HepG2 (cell line): ENCODE results near the gene TDRD9. TPM values are rescaled to one million over a fixed set of nuclear protein-coding genes. Genes with fewer than 3 reads are reported as not detected.

Source experiments
- ATAC-seq: fragments of 200-7000 bp; cut with Tn5 transposase; 3 replicates; pipeline ENCODE4 v1.9.1; 2020; ENCODE audit warnings: mild to moderate bottlenecking, moderate library complexity
- BruUV-seq: library from RNA; stranded (reverse); fragments of 400-500 nt; replicated peaks from 2 replicates; lab custom pipeline; 2021; lab: Mats Ljungman, UMichigan
- CTCF ChIA-PET: fragments of 300-600 bp; formaldehyde crosslinking; extraction: SDS; loops from one replicate; lab custom pipeline; 2021; ENCODE audit warnings: low total read pairs, inconsistent platforms, low intra/inter-chr PET ratio; lab: Yijun Ruan, JAX
- POLR2A ChIA-PET: fragments of 350-600 bp; sonication (Branson Sonifier 250); formaldehyde crosslinking; loops from one replicate; lab custom pipeline; 2020; ENCODE audit warnings: antibody characterized with exemption, inconsistent platforms; lab: Yijun Ruan, JAX
- DNase-seq: peaks from one replicate; pipeline ENCODE4 v3.0.0-alpha.2; 2015; ENCODE audit warnings: low spot score
- FAIRE-seq: peaks from 3 replicates; lab custom pipeline; 2011; peaks lifted over from hg19 to GRCh38; lab: Jason Lieb, UNC
- H2AFZ ChIP-seq: one replicate; pipeline ENCODE4 v1.6.1; 2011; ENCODE audit warnings: low read length, inconsistent platforms
- H3K27ac ChIP-seq: fragments of 300-600 bp; 3 replicates; pipeline ENCODE4 v1.8.0; 2011; ENCODE audit warnings: mixed run types, mild to moderate bottlenecking, mixed read lengths, low read length, inconsistent platforms; ENCODE audit not compliant: insufficient read depth; ENCODE audit errors: extremely low read length
- H3K27me3 ChIP-seq, 2 experiments: fragments of 200-600 bp in 1 of 2; 2 replicates in 1 of 2; 3 replicates in 1 of 2; pipeline versions ENCODE4 v1.6.0 to v1.8.0; 2011; ENCODE audit warnings: low read length in 2 of 2, mild to moderate bottlenecking in 2 of 2, moderate library complexity in 2 of 2, inconsistent platforms in 1 of 2; ENCODE audit not compliant: insufficient read depth in 2 of 2, control insufficient read depth in 1 of 2
- H3K36me3 ChIP-seq, 2 experiments: fragments of 200-600 bp in 1 of 2; replicated peaks in 1 of 2; 2 replicates in 1 of 2; 3 replicates in 1 of 2; pipeline versions ENCODE4 v1.5.1 to v1.8.0; 2011; ENCODE audit warnings: low read length in 2 of 2, inconsistent platforms in 1 of 2; ENCODE audit not compliant: insufficient read depth in 2 of 2, control insufficient read depth in 1 of 2
- H3K4me1 ChIP-seq: 2 replicates; pipeline ENCODE4 v1.5.1; 2012; ENCODE audit warnings: low read length, inconsistent platforms; ENCODE audit not compliant: insufficient read depth
- H3K4me2 ChIP-seq: 2 replicates; pipeline ENCODE4 v1.6.0; 2011; ENCODE audit warnings: low read depth, low read length, inconsistent platforms
- H3K4me3 ChIP-seq, 3 experiments: fragments of 200-600 bp in 1 of 3; sonication (generic), shearing (Covaris generic) in 1 of 3; replicated peaks in 1 of 3; 2 replicates each; pipeline ENCODE4 v1.5.1; 2011 to 2016; ENCODE audit warnings: low read length in 3 of 3, inconsistent platforms in 2 of 3, low read depth in 2 of 3, mild to moderate bottlenecking in 2 of 3, control low read depth in 1 of 3, mixed read lengths in 1 of 3; ENCODE audit not compliant: insufficient read depth in 1 of 3
- H3K79me2 ChIP-seq: one replicate; pipeline ENCODE4 v1.6.1; 2011; ENCODE audit warnings: low read length, inconsistent platforms; ENCODE audit not compliant: insufficient read depth
- H3K9ac ChIP-seq: 2 replicates; pipeline ENCODE4 v1.6.0; 2011; ENCODE audit warnings: mild to moderate bottlenecking, low read depth, low read length, inconsistent platforms; ENCODE audit not compliant: insufficient read depth
- H3K9me3 ChIP-seq: 2 replicates; pipeline ENCODE4 v1.5.1; 2012; ENCODE audit warnings: mild to moderate bottlenecking, low read length
- H4K20me1 ChIP-seq: 2 replicates; pipeline ENCODE4 v1.6.0; 2011; ENCODE audit warnings: inconsistent platforms, mild to moderate bottlenecking, low read length, moderate library complexity; ENCODE audit not compliant: insufficient read depth
- ARID4A ChIP-seq: sonication (generic); formaldehyde crosslinking; IDR thresholded peaks from 2 replicates; pipeline ENCODE4 v1.5.0; 2020; ENCODE audit warnings: mild to moderate bottlenecking, missing genetic modification reagents, borderline replicate concordance
- IRF9 ChIP-seq: sonication (generic); formaldehyde crosslinking; IDR thresholded peaks from 2 replicates; pipeline ENCODE4 v1.8.0; 2022; ENCODE audit warnings: missing genetic modification reagents, mild to moderate bottlenecking, borderline replicate concordance
- SOX6 ChIP-seq, 2 experiments: fragments of 450-650 bp in 1 of 2; sonication (generic) in 1 of 2; formaldehyde crosslinking in 1 of 2; IDR thresholded peaks; 2 replicates each; pipeline versions ENCODE4 v1.4.0 to v1.6.1; 2017 to 2020; ENCODE audit warnings: antibody characterized with exemption in 1 of 2, mild to moderate bottlenecking in 1 of 2, missing genetic modification reagents in 1 of 2
- ZFP91 ChIP-seq: sonication (generic); formaldehyde crosslinking; IDR thresholded peaks from 2 replicates; pipeline ENCODE4 v1.9.0; 2022; ENCODE audit warnings: missing genetic modification reagents, mild to moderate bottlenecking, borderline replicate concordance
- WGBS: methylation state at CpG from one replicate; pipeline ENCODE4 v1.1.6; 2017; ENCODE audit warnings: low lambda C conversion rate; 5-methylcytosine and 5-hydroxymethylcytosine counted together
- in situ Hi-C: cut with HindIII; loops from 2 replicates; pipeline ENCODE4 v1.10.0; 2017; ENCODE audit warnings: low pct_unique_long_range_greater_than_20kb; ENCODE audit not compliant: extremely low pct_ligation_motif_present
- intact Hi-C: fragments of 100-400 bp; cut with micrococcal nuclease; formaldehyde crosslinking; loops from one replicate; pipeline ENCODE4 v1.10.0; 2022; ENCODE audit not compliant: unreplicated experiment
- polyA plus RNA-seq, 8 experiments: library from polyadenylated mRNA; depleted of rRNA in 3 of 8; stranded (reverse) in 7 of 8; unstranded in 1 of 8; fragments of >200 nt; fragmentation: Illumina TruSeq in 4 of 8; extraction: Trizol in 4 of 8; gene quantifications; 2 replicates each; pipeline versions ENCODE4 v1.2.1 to v1.2.3, GENCODE V29; 2011 to 2016; ENCODE audit warnings: low read depth in 4 of 8, missing spikeins in 1 of 8, mixed read lengths in 1 of 8; ENCODE audit not compliant: insufficient read depth in 1 of 8
- total RNA-seq, 5 experiments: library from RNA; depleted of rRNA; stranded (reverse); fragments of >200 nt; fragmentation: Illumina TruSeq; extraction: Trizol; gene quantifications; 2 replicates each; pipeline ENCODE4 v1.2.3, GENCODE V29; 2016; ENCODE audit warnings: low read depth in 1 of 5

Gene TDRD9
- total and polyA plus RNA-seq, 2 of the 13 experiments (the other 11 are each of a cell fraction or from before 2014, with no cell fraction given), result not detected

GRCh38 chr14:103909531-103910261 lies 18.6 kb upstream of the TDRD9 start:
- in situ Hi-C loops (loop anchor here (5.0 kb wide), 1 partner anchor 102 kb away; no protein-coding TSS in a partner anchor), intact Hi-C loops (loop anchor here (1.0 kb wide), 1 partner anchor 101 kb away; no protein-coding TSS in a partner anchor)
- 0 out of 2 replicates have a peak, but pooled peaks have one; percentile 13 for TF ChIP-seq ARID4A (CRISPR knock-in tag)
- TF ChIP-seq ZFP91 (CRISPR knock-in tag), result 0 out of 2 replicates have a peak, but pooled peaks have one; percentile 26
- TF ChIP-seq SOX6 (IDR thresholded peaks at IDR 0.05), result no peak
- TF ChIP-seq SOX6 (CRISPR knock-in tag; IDR thresholded peaks at IDR 0.05), result 0 out of 2 replicates have a peak, but pooled peaks have one; percentile 10
- no peak for TF ChIP-seq IRF9
- Histone ChIP-seq H2AFZ (no peak overlapping the region), H3K27ac (no peak overlapping the region), H3K36me3 (peaks cover 11 to 29% of the 10 kb centered on the region in 2 experiments), H4K20me1 (no peaks in the 10 kb centered on the region), H3K27me3 (no peaks in the 10 kb centered on the region), H3K9me3 (no peaks in the 10 kb centered on the region), H3K4me2 (peak overlapping the region; percentile 59), H3K4me1 (peaks cover 16% of the 10 kb centered on the region), H3K79me2 (no peaks in the 10 kb centered on the region), H3K9ac (0 out of 2 replicates have a peak overlapping the region, but pooled peaks have one; percentile 3), H3K4me3 (no peak overlapping the region; a peak in 1 of 6 replicates)
- POLR2A ChIA-PET, result interaction anchor here (1.0 to 1.6 kb wide), 5 partner anchors 18 to 101 kb away, joined by 3 to 8 read pairs (median 5); no protein-coding TSS in a partner anchor
- no peak; the same call in 2 of the 3 replicates for ATAC-seq
- no peak for FAIRE-seq
- no peak for DNase-seq
- CTCF ChIA-PET, result interaction anchor here (1.6 to 4.6 kb wide), 2 partner anchors 12 to 101 kb away, joined by 5 to 48 read pairs; no protein-coding TSS in a partner anchor
- WGBS, result 94% methylated on average over 26 of the region's 26 CpGs
- BruUV-seq, result no TSS peak
